HEK293 (cell line): ENCODE data around the gene ZNF41.

Source experiments
- CTCF ChIA-PET: fragments of 350-600 bp; formaldehyde crosslinking; extraction: SDS; loops from one replicate; lab custom pipeline; 2021; ENCODE audit warnings: antibody characterized with exemption; lab: Yijun Ruan, JAX
- POLR2A ChIA-PET: fragments of 300-600 bp; formaldehyde crosslinking; extraction: SDS; loops from one replicate; lab custom pipeline; 2020; ENCODE audit warnings: antibody characterized with exemption, inconsistent platforms; lab: Yijun Ruan, JAX
- H3K27ac ChIP-seq: fragments of 200-500 bp; sonication (Bioruptor generic); 2 replicates; pipeline ENCODE4 v1.5.1; 2014; ENCODE audit warnings: low read depth, low read length, control low read depth, inconsistent platforms; ENCODE audit errors: extremely low read depth
- H3K36me3 ChIP-seq, 2 experiments: fragments of 200-500 bp in 1 of 2; sonication (Bioruptor generic) in 1 of 2; 1 replicate in 1 of 2; 2 replicates in 1 of 2; pipeline ENCODE4 v1.5.1; 2014 to 2017; ENCODE audit warnings: inconsistent platforms in 2 of 2, low read length in 2 of 2; ENCODE audit not compliant: control insufficient read depth in 2 of 2, insufficient read depth in 1 of 2
- H3K4me1 ChIP-seq: fragments of 200-500 bp; sonication (Bioruptor generic); 2 replicates; pipeline ENCODE4 v1.5.1; 2014; ENCODE audit warnings: mild to moderate bottlenecking, low read length, inconsistent platforms; ENCODE audit not compliant: control insufficient read depth, insufficient read depth
- H3K4me3 ChIP-seq: 2 replicates; pipeline ENCODE4 v1.5.1; 2011; ENCODE audit warnings: low read depth, mild to moderate bottlenecking, control low read depth, low read length, moderate library complexity
- H3K9me3 ChIP-seq: fragments of 200-500 bp; sonication (Bioruptor generic); 2 replicates; pipeline ENCODE4 v1.5.1; 2014; ENCODE audit warnings: low read depth, low read length, inconsistent platforms; ENCODE audit not compliant: control insufficient read depth, insufficient read depth
- GLI4 ChIP-seq: fragments of 450-650 bp; formaldehyde crosslinking; IDR thresholded peaks from 2 replicates; pipeline ENCODE4 v1.5.1; 2016; ENCODE audit warnings: missing biosample characterization, missing genetic modification characterization
- SETDB1 ChIP-seq: IDR thresholded peaks from one replicate; pipeline ENCODE4 v1.6.1; 2017; ENCODE audit warnings: mild to moderate bottlenecking, low read length, moderate library complexity, mixed read lengths; ENCODE audit not compliant: insufficient read length
- TCF7L2 ChIP-seq: IDR thresholded peaks from 2 replicates; pipeline ENCODE4 v1.6.1; 2011; ENCODE audit warnings: low read depth, mild to moderate bottlenecking, inconsistent platforms, low read length, moderate library complexity, borderline replicate concordance
- TRIM28 ChIP-seq: IDR thresholded peaks from 2 replicates; pipeline ENCODE4 v1.6.1; 2011; ENCODE audit warnings: low read length, control low read depth, borderline replicate concordance
- ZBTB20 ChIP-seq: fragments of 450-650 bp; formaldehyde crosslinking; IDR thresholded peaks from 2 replicates; pipeline ENCODE4 v1.5.1; 2016; ENCODE audit warnings: missing biosample characterization, missing genetic modification characterization
- ZNF112 ChIP-seq: fragments of 450-650 bp; formaldehyde crosslinking; IDR thresholded peaks from 2 replicates; pipeline ENCODE4 v1.5.0; 2017; ENCODE audit warnings: missing biosample characterization, missing genetic modification characterization
- ZNF16 ChIP-seq: fragments of 450-650 bp; formaldehyde crosslinking; IDR thresholded peaks from 2 replicates; pipeline ENCODE4 v1.5.1; 2016; ENCODE audit warnings: low read depth, missing biosample characterization, missing genetic modification characterization
- ZNF19 ChIP-seq: fragments of 450-650 bp; formaldehyde crosslinking; IDR thresholded peaks from 2 replicates; pipeline ENCODE4; 2016; ENCODE audit warnings: missing biosample characterization, missing genetic modification characterization, low read depth
- ZNF274 ChIP-seq, 2 experiments: fragments of 200-500 bp in 1 of 2; fragments of 450-650 bp in 1 of 2; sonication (Bioruptor generic) in 1 of 2; formaldehyde crosslinking in 1 of 2; IDR thresholded peaks; 2 replicates each; pipeline versions ENCODE4 v1.5.1 to v1.6.1; 2014 to 2016; ENCODE audit warnings: borderline replicate concordance in 1 of 2, inconsistent platforms in 1 of 2, low read length in 1 of 2, missing biosample characterization in 1 of 2, missing genetic modification characterization in 1 of 2
- ZNF280D ChIP-seq: fragments of 450-650 bp; formaldehyde crosslinking; IDR thresholded peaks from 2 replicates; pipeline ENCODE4 v1.5.1; 2016; ENCODE audit warnings: missing biosample characterization, missing genetic modification characterization
- ZNF529 ChIP-seq: fragments of 450-650 bp; formaldehyde crosslinking; IDR thresholded peaks from 2 replicates; pipeline ENCODE4 v1.5.1; 2017; ENCODE audit warnings: missing genetic modification characterization, missing biosample characterization; ENCODE audit not compliant: insufficient replicate concordance

The ZNF41 gene

GRCh38 chrX:47420265-47420664, 62.8 kb downstream of the ZNF41 start:
- H3K9me3 ChIP-seq, result no peaks in the 10 kb centered on the region
- H3K4me3 ChIP-seq, result no peak overlapping the region
- TF ChIP-seq ZNF112 (tag by site-specific recombination) (no peak), ZNF529 (tag by site-specific recombination) (no peak), ZBTB20 (no peak), GLI4 (tag by site-specific recombination) (no peak), ZNF19 (tag by site-specific recombination) (no peak)
- CTCF ChIA-PET, result interaction anchor here (0.6 kb wide), 1 partner anchor 71 kb away, joined by 6 read pairs; no protein-coding TSS in a partner anchor
- H3K27ac ChIP-seq, result no peak overlapping the region
- POLR2A ChIA-PET, result no interaction called here
- no peaks in the 10 kb centered on the region for H3K4me1 ChIP-seq
- no peaks in the 10 kb centered on the region for H3K36me3 ChIP-seq

GRCh38 chrX:47413179-47413594, 69.8 kb downstream of the ZNF41 start:
- Histone ChIP-seq H3K4me3 (no peak overlapping the region), H3K36me3 (no peaks in the 10 kb centered on the region), H3K27ac (no peak overlapping the region), H3K9me3 (no peaks in the 10 kb centered on the region; the same call in 1 of the 2 replicates), H3K4me1 (no peaks in the 10 kb centered on the region)
- TF ChIP-seq SETDB1 (peak; percentile 99), TRIM28 (peak; percentile 99), ZNF274 (IDR thresholded peaks at IDR 0.05; ENCODE audit: low read length) (peak; percentile 72; the same call in 1 of the 2 replicates), ZNF274 (tag by site-specific recombination; IDR thresholded peaks at IDR 0.05; ENCODE audit: borderline replicate concordance) (peak; percentile 95), ZNF16 (tag by site-specific recombination) (no peak), TCF7L2 (no peak), ZNF280D (tag by site-specific recombination) (0 out of 2 replicates have a peak, but pooled peaks have one; percentile 57)
- POLR2A ChIA-PET, result interaction anchor here (0.6 kb wide), 1 partner anchor 101 kb away, joined by 4 read pairs; no protein-coding TSS in a partner anchor
- CTCF ChIA-PET, result no interaction called here
